DMS153 treated with DMSO at 0.1 percent for 48 hours (cell line): ENCODE measurements around the gene SLC6A8.
"Not testable (repeated sequence)": the region's sequence is repeated elsewhere in the genome, so short reads cannot be mapped to it uniquely, and the experiment has no call there.

ENCODE experiments used
- DNase-seq: peaks from one replicate; lab custom pipeline; 2025; ENCODE audit not compliant: unreplicated experiment; lab: John Stamatoyannopoulos, UW

The SLC6A8 gene

DNA sequence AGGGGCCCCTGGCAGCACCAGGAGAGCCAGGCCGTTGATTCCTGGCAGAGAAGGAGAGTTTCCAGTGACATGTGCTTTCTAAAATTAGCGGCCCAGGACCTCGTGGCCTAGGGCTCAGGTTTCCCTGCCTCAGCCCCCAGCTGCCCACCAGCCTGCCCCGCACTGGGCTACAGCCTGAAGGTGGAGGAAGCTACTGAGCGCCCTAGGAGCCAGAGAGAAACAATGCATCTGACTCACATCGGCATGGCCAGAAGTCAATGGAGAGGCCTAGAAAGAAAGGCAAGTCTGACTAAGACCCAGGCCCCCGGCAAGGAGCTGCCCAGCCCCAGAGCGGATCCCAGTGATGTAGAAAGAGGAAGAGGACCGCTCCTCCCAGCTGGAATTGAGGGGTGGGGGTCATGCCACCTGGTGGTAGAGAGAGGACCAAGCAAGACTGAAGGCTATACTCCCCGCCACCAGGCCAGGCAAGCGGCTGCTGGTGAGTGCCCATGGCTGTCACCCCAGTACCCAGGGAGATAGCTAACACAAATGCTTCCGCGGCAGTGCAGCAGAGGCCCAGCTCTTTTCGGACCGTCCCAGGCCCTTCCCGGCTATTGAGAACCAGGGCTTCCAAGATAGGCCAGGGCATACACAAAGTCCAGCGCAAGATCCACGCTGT, 17.8 kb downstream of the SLC6A8 start:
- DNase-seq = not testable (repeated sequence)

DNA sequence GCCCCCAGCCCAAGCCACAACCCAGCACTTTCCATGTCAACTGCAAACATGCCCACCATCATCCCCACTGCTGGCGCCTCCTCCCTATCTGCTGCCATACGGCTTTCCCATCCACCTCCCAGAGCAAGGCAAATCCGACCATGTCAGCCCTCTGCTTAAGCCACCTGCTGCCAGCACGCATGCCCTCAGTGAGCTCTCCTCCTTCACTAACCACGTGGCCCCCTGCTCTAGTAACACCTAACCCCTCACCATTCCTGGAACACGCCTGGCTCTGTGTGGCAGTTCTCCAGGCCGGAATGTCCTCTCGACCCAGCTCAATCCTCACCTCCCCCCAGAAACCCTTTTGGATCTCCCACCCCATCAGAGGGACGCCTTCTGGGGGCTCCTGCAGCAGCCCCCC, 19.1 kb downstream of the SLC6A8 start:
- DNase-seq = no peak

- DNase-seq = no peak
These were observed 19.7 kb downstream of the SLC6A8 start for GRCh38 chrX:153707406-153707805.

GRCh38 chrX:153708415-153708814, 20.7 kb downstream of the SLC6A8 start:
- DNase-seq = no peak

DNA sequence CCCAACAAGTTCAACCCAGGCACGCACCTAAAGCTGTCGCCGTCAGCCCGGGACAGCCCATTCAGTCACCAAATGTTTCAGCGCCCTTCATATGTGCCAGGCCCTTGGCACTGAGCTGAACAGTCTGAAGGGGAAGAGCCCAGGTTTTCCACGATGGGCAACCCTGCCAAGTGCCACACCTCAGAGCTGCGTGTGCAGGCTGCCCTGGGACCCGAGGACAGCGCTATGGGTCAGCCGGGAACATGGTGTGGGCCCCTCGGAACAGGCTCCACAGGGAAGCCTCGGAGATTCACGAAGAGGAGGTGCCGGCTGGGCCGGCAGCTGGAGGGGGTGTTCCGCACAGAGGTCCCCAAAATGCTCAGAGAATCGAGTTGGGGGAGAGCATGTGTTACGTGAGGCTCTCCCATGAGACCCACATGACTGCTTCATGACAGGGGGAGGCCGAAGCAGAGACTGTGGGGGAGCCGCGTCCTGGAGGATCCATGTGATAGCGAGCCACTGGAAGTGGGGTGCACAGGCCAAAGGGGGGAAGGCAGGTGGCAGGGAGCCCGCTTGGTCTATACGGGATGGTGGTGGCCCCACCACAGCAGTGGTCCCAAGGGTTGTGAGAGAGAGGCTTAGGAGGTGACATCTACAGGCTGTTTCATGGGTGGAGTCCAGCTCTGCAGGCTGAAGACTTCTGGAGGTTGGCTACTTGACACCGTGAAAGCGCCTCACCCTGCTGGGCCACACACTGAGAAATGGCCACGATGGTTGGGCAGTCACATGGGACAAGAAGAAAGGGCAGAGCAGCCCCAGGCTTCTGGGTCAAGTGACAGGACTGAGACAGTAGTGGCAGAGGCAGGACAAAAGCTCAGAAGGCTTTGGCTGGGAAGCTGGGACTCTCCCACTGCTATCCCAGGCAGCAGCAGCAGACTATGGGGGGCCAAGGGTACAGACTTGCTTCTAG, 22.3 kb downstream of the SLC6A8 start:
- no peak for DNase-seq

DNA sequence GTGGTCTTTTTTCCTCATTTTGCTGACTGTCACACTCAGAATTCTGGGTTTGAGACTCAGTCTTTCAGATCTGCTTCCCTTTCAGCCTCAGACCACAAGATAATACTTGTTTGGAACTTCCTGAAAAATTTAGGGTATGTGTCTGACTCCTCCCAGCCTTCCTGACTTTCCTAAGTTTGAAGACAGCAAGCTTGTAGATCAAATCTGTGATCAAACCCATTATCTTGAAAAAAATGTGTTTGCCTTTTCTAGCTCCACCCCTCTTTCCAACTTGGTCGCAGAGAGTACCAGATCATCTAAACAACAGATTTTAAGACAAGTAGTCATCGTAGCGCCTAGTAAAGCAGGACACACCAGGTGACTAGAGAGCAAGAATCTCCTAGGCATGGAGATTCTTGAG, 26.5 kb downstream of the SLC6A8 start:
- no peak for DNase-seq

DNA sequence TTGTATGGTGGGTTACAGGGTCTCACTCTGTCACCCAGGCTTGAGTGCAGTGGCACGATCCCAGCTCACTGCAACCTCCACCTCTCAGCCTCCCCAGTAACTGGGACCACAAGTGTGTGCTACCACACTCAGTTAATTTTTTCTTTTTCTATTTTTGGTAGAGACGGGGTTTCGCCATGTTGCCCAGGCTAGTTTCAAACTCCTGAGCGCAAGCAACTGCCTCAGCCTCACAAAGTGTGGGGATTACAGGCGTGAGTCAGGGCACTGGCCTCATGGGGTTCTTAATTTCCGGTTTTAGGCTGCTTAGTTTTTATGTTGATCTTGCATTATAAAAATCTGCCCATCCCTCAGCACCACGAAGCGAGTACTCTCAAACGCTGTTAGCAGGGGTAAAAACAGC, 29.7 kb downstream of the SLC6A8 start:
- DNase-seq = no peak

- no peak for DNase-seq
These were observed 31.5 kb downstream of the SLC6A8 start for GRCh38 chrX:153719238-153719637.

DNA sequence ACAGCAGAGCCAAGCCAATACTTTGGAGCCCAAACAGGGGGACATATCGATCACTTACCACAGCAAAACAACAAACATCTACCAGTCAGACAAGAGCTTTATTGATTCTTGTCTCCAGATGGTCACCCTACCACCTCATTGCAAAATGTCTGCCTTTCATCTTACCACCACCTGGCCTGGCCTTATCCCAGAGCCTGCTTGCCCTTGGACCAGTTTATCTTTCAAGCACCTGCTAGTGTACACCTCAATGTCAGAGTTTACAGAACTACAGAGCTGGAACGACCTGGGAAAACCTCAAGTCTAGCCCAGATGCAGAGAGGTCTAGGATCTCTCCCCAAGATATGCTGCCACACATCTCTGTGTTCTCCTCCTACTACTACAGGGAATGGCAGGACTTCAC, 32.0 kb downstream of the SLC6A8 start:
- no peak for DNase-seq

GRCh38 chrX:153722704-153723350, 35.1 kb downstream of the SLC6A8 start:
- no peak for DNase-seq

GRCh38 chrX:153723351-153724251, 35.9 kb downstream of the SLC6A8 start:
- peak; percentile 23 for DNase-seq

DNA sequence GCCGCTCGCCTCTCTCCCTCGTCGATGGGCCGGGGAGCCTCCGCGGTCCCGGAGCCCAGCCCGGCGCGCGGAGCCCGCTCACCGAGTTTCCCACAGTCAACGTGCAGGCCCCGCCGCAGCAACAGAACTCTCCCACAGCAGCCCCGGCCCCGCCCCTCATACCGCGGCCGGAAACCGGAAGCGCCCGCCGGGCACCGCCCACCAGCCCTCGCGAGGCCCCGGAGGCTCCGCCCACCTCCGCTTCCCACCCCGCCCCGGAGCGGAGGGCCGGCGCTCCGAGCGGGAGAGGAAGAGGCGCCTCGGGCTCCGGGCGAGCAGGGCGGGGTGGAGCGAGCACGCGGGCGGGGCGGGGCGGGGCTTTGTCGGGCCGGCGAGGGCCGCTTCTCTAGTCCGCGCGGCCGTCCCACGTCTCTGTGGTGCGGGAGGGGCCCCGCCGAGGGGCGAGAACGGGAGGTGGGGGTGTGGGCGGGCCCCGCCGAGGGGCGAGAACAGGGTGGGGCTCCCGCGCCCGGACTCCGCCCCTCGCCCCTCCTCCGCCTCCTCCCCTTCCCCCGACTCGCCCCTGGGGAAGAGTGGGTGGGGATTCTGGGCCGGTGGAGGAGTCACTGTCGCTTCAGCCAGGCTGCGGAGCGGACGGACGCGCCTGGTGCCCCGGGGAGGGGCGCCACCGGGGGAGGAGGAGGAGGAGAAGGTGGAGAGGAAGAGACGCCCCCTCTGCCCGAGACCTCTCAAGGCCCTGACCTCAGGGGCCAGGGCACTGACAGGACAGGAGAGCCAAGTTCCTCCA, 36.7 kb downstream of the SLC6A8 start, which contains the start of the genes ABCD1 and BCAP31:
Gene ABCD1, plus strand, starts transcription at position 605 of the 787 bp plus-strand sequence. CDS start 411 bp downstream, outside the sequence.
Gene BCAP31, minus strand, starts transcription at position 136 of the 787 bp plus-strand sequence. CDS start 1,143 bp downstream, outside the sequence.
- peak; percentile 89 for DNase-seq

GRCh38 chrX:153725039-153725831, 37.5 kb downstream of the SLC6A8 start:
- DNase-seq = no peak

DNA sequence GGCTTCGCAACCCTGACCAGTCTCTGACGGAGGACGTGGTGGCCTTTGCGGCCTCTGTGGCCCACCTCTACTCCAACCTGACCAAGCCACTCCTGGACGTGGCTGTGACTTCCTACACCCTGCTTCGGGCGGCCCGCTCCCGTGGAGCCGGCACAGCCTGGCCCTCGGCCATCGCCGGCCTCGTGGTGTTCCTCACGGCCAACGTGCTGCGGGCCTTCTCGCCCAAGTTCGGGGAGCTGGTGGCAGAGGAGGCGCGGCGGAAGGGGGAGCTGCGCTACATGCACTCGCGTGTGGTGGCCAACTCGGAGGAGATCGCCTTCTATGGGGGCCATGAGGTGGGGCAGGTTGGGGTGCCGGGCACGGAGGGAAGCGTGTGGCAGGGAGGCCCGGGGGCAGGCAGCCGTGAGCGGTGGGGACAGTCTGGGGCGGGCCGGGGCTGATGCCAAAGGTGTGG, 38.1 kb downstream of the SLC6A8 start:
- DNase-seq = no peak

GRCh38 chrX:153726286-153727122, 38.8 kb downstream of the SLC6A8 start:
- DNase-seq = peak; percentile 39

DNA sequence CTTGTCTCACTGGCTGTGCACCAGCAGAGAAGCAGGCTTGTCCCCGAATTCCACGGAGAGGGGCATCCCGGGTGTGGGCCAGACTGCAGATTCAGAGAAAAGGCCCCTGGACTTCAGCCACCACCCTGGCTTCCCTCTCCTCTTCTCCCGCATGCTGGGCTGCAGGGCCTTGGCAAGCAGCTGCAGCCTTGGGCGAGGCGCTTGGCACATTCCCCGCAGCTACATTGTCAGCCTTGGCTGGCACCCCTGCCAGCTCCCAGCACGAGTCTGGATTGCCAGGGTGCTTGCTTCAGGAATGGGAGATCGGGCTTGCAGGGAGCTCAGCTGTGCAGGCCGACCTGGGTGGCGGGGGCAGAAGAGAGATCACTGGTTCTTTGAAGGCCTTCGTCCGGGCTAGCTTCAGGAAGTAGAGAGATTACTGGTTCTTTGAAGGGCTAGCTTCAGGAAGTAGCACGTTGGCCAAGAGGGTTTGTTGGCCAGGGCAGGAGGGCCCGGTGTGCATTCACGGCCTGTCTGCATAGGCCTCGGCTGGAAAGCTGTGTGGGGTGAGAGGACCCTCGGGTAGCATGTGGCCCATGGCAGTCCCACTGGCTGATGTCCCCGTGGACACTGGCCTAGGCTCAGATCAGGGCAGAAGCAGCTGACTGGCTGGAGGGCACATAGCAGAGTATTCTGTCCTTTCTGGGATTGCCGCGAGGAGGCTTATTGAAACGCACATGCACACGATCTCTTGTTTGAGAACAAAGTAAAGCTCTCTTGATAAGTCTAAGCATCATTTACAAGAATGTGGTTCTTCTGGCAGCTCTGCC, 39.6 kb downstream of the SLC6A8 start:
- peak; percentile 39 for DNase-seq

GRCh38 chrX:153728095-153728494, 40.4 kb downstream of the SLC6A8 start:
- no peak for DNase-seq
